ENCODE results near the gene HAL.

HAL gene, protein sequence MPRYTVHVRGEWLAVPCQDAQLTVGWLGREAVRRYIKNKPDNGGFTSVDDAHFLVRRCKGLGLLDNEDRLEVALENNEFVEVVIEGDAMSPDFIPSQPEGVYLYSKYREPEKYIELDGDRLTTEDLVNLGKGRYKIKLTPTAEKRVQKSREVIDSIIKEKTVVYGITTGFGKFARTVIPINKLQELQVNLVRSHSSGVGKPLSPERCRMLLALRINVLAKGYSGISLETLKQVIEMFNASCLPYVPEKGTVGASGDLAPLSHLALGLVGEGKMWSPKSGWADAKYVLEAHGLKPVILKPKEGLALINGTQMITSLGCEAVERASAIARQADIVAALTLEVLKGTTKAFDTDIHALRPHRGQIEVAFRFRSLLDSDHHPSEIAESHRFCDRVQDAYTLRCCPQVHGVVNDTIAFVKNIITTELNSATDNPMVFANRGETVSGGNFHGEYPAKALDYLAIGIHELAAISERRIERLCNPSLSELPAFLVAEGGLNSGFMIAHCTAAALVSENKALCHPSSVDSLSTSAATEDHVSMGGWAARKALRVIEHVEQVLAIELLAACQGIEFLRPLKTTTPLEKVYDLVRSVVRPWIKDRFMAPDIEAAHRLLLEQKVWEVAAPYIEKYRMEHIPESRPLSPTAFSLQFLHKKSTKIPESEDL

DNA sequence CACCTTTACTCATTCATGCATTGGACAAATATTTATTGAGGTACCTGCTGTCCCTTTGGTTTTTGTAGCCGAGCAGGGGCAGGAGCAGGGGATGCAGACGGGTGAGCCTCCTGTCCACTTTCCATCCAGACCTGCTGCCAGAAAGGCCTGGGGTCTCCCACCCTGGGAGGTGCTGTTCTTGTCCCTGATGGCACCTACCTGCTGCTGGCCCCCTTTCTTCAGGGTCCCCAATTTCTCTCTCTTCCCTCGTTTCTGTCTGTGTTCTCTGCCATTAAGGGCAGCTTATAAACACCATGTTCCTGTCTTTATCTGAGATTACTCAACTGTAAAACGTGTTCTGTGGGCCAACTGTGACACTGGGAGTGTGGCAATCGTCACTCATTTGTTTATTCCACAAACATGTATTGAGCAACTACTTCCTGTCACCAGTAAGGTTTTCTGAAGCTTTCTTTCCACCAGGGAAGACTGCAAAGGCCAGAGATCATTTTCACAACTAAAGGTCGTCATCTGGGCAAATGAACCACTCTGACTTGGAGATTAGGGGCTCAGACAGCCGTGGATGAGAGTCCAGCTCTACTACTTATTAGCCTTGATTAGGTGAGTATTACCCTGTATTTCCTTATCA, at the start of gene HAL:
Gene HAL (minus strand): TSS at position 311 of the 625 bp plus-strand sequence. CDS start 434 bp downstream, outside the sequence.
- Histone ChIP-seq H3K4me1 (ENCODE audit: insufficient read depth, insufficient read length) (no peaks in the 10 kb centered on the region), H3K9ac (ENCODE audit: insufficient read length, low read depth) (no peak within 1 kb of the TSS), H3K36me3 (ENCODE audit: insufficient read depth, insufficient read length, low read length) (peaks cover 9% of the 10 kb centered on the region), H3K4me3 (ENCODE audit: insufficient read length, low read depth) (no peak within 1 kb of the TSS), H3K27me3 (ENCODE audit: insufficient read depth, insufficient read length) (no peaks in the 10 kb centered on the region), H3K9me3 (ENCODE audit: insufficient read depth, low read length) (no peaks in the 10 kb centered on the region)
- no peak for TF ChIP-seq YY1 (IDR thresholded peaks at IDR 0.05; ENCODE audit: insufficient read depth, insufficient read length)
- TF ChIP-seq SUZ12 (IDR thresholded peaks at IDR 0.05; ENCODE audit: extremely low read depth, insufficient read depth, insufficient read length) = no peak
- no peak for TF ChIP-seq ZNF274 (IDR thresholded peaks at IDR 0.05; ENCODE audit: low read depth, low read length)
- DNase-seq (ENCODE audit: low read depth, low spot score) = no peak

DNA sequence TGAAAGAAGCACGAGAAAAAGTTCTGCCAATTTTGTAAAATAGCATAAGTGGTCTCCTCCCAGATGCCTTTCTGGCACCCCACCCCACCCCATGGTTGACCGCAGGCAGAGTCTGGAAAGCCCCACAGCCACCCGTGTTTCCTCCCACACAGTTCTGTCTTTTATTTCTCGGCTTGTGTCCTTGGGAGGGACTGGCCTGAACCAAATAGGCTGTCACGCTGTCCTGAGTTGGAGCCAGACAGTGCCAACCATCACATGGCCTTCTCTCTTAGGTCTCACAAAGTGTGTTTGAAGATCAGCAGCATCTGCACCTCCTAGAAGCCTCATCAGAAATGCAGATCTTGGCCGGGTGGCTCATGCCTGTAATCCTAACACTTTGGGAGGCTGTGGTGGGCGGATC, 49.4 kb upstream of the HAL start:
- Histone ChIP-seq H3K4me1 (ENCODE audit: insufficient read depth, insufficient read length) (no peaks in the 10 kb centered on the region), H3K36me3 (ENCODE audit: insufficient read depth, insufficient read length, low read length) (no peaks in the 10 kb centered on the region), H3K9me3 (ENCODE audit: insufficient read depth, low read length) (no peaks in the 10 kb centered on the region), H3K27me3 (ENCODE audit: insufficient read depth, insufficient read length) (no peaks in the 10 kb centered on the region), H3K9ac (ENCODE audit: insufficient read length, low read depth) (no peak overlapping the region), H3K4me3 (ENCODE audit: insufficient read length, low read depth) (no peak overlapping the region)
- TF ChIP-seq SUZ12 (IDR thresholded peaks at IDR 0.05; ENCODE audit: extremely low read depth, insufficient read depth, insufficient read length) = no peak
- TF ChIP-seq YY1 (IDR thresholded peaks at IDR 0.05; ENCODE audit: insufficient read depth, insufficient read length) = no peak
- no peak for TF ChIP-seq ZNF274 (IDR thresholded peaks at IDR 0.05; ENCODE audit: low read depth, low read length)
- no peak for DNase-seq (ENCODE audit: low read depth, low spot score)

DNA sequence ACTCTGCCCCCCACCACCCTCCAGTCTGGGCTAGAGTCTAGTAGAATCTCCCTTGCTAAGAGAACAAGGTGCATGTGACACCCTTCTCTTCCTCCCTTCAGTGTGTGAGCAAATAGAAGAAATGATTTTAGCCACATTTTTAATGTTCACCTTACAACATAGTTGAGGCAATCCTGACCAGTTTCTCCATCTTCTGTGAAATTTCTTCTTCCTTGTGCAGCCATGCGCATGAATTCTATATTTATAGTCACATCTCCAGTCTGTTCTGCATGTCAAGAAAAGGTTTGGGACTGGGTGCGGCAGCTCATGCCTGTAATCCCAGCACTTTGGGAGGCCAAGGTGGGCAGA, 48.8 kb upstream of the HAL start:
- H3K9ac ChIP-seq (ENCODE audit: insufficient read length, low read depth) = no peak overlapping the region
- H3K27me3 ChIP-seq (ENCODE audit: insufficient read depth, insufficient read length) = no peaks in the 10 kb centered on the region
- H3K4me1 ChIP-seq (ENCODE audit: insufficient read depth, insufficient read length) = no peaks in the 10 kb centered on the region
- DNase-seq (ENCODE audit: low read depth, low spot score) = no peak
- no peaks in the 10 kb centered on the region for H3K9me3 ChIP-seq (ENCODE audit: insufficient read depth, low read length)
- TF ChIP-seq ZNF274 (IDR thresholded peaks at IDR 0.05; ENCODE audit: low read depth, low read length) = no peak
- TF ChIP-seq SUZ12 (IDR thresholded peaks at IDR 0.05; ENCODE audit: extremely low read depth, insufficient read depth, insufficient read length) = no peak
- TF ChIP-seq YY1 (IDR thresholded peaks at IDR 0.05; ENCODE audit: insufficient read depth, insufficient read length) = no peak
- no peak overlapping the region for H3K4me3 ChIP-seq (ENCODE audit: insufficient read length, low read depth)
- no peaks in the 10 kb centered on the region for H3K36me3 ChIP-seq (ENCODE audit: insufficient read depth, insufficient read length, low read length)

DNA sequence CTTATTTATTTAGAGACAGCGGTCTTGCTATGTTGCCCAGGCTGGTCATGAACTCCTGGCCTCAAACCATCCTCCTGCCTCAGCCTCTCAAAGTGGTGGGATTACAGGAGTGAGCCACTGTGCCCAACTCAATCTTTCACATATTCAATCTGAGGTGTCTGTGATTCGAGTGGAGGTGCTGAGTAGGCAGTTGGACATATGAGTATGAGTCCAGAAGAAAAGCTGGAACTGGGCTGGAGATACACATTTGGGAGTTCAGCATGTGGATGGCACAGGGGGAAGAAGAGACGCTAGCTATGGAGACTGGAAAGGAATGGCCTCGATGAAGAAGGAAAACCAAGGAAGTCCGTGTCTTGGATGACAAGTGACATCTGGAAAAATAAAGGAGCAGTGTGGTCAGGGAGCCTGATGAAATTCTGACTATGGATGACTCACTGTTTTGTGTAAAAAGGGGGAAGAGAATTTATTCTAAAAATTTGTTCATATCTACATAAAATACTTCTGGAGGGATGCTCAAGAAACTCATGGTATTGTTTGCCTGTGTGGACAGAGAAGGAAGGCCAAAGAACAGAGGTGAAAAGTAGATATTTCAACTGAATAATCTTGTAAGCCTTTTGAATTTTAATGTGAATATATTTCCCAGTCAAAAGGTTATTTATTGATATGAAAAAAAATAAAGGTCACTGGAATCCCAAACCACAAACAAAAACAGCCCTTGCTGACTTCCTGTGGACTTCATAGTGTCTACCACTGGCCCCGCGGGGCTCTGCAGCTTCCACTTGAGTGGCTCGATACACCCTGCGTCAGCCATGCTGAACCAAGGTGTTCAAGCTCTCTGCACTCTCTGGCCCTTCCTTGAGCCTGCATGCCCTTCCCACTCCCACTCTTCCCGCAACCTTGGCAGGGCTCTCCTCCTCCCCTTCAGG, 48.1 kb upstream of the HAL start:
- H3K4me3 ChIP-seq (ENCODE audit: insufficient read length, low read depth) = no peak overlapping the region
- H3K9me3 ChIP-seq (ENCODE audit: insufficient read depth, low read length) = no peaks in the 10 kb centered on the region
- TF ChIP-seq YY1 (IDR thresholded peaks at IDR 0.05; ENCODE audit: insufficient read depth, insufficient read length) (no peak), ZNF274 (IDR thresholded peaks at IDR 0.05; ENCODE audit: low read depth, low read length) (no peak), SUZ12 (IDR thresholded peaks at IDR 0.05; ENCODE audit: extremely low read depth, insufficient read depth, insufficient read length) (no peak)
- H3K4me1 ChIP-seq (ENCODE audit: insufficient read depth, insufficient read length) = no peaks in the 10 kb centered on the region
- no peak overlapping the region for H3K9ac ChIP-seq (ENCODE audit: insufficient read length, low read depth)
- no peak for DNase-seq (ENCODE audit: low read depth, low spot score)
- no peaks in the 10 kb centered on the region for H3K27me3 ChIP-seq (ENCODE audit: insufficient read depth, insufficient read length)
- no peaks in the 10 kb centered on the region for H3K36me3 ChIP-seq (ENCODE audit: insufficient read depth, insufficient read length, low read length)

DNA sequence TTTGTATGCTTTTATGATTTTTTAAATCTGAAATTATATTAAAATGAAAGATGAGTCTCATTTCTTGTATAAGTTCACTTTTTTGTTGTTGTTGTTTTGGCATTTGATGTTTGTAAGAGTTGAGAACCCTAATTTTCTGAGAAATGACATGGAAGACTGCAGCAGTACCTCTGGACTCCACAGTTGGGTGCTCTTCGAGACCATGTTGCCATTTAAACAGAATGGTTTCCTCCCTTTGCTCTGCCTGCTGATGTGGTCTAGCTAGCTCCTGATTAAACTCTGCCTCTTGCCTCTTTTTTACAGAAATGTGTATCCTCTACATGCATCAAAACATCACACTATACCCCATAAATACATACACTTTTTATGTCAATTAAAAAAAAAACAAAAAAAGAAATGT, 45.0 kb upstream of the HAL start:
- Histone ChIP-seq H3K4me3 (ENCODE audit: insufficient read length, low read depth) (no peak overlapping the region), H3K9me3 (ENCODE audit: insufficient read depth, low read length) (no peaks in the 10 kb centered on the region), H3K4me1 (ENCODE audit: insufficient read depth, insufficient read length) (no peaks in the 10 kb centered on the region), H3K36me3 (ENCODE audit: insufficient read depth, insufficient read length, low read length) (no peaks in the 10 kb centered on the region), H3K9ac (ENCODE audit: insufficient read length, low read depth) (no peak overlapping the region), H3K27me3 (ENCODE audit: insufficient read depth, insufficient read length) (no peaks in the 10 kb centered on the region)
- no peak for DNase-seq (ENCODE audit: low read depth, low spot score)
- TF ChIP-seq ZNF274 (IDR thresholded peaks at IDR 0.05; ENCODE audit: low read depth, low read length) = no peak
- no peak for TF ChIP-seq SUZ12 (IDR thresholded peaks at IDR 0.05; ENCODE audit: extremely low read depth, insufficient read depth, insufficient read length)
- no peak for TF ChIP-seq YY1 (IDR thresholded peaks at IDR 0.05; ENCODE audit: insufficient read depth, insufficient read length)

DNA sequence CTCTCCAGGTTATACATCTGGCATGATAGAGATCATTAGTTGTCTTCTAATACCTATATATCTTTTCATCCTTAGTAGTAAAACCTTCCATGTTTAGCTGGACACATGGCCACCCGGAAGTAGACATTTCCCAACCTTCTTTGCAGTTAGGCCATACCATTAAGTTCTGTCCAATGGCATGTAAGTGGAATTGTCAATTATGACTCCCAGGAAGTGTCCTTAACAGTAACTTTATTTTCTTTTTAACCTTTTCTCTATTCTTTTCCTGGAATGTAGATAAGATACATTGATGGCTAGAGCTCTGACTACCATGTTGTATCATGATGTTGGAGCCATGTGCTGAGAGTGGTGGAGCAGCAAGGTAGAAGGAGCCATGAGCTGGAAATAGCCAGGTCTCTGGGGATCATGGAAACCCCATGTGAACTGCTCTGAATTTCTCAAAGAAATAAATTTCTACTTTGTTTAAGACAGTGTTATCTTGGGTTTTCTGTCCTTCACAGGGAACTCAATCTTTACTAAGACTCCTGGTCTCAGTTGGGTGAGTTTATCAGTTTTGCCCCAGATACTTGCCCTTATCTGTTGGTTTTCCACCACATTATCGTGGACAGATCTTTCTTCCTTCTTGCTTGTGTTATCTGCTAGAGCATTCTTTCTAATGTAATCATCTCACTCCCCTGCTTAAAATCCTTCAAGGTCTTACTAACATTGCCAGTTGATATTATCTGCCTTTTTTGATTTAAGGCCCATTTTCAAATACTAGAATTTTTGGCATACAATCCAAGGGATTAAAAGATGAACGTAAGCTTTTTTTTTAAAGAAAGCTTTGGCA, 44.4 kb upstream of the HAL start:
- Histone ChIP-seq H3K27me3 (ENCODE audit: insufficient read depth, insufficient read length) (no peaks in the 10 kb centered on the region), H3K9me3 (ENCODE audit: insufficient read depth, low read length) (no peaks in the 10 kb centered on the region), H3K36me3 (ENCODE audit: insufficient read depth, insufficient read length, low read length) (no peaks in the 10 kb centered on the region), H3K4me1 (ENCODE audit: insufficient read depth, insufficient read length) (no peaks in the 10 kb centered on the region), H3K4me3 (ENCODE audit: insufficient read length, low read depth) (no peak overlapping the region), H3K9ac (ENCODE audit: insufficient read length, low read depth) (no peak overlapping the region)
- no peak for TF ChIP-seq ZNF274 (IDR thresholded peaks at IDR 0.05; ENCODE audit: low read depth, low read length)
- no peak for TF ChIP-seq YY1 (IDR thresholded peaks at IDR 0.05; ENCODE audit: insufficient read depth, insufficient read length)
- no peak for TF ChIP-seq SUZ12 (IDR thresholded peaks at IDR 0.05; ENCODE audit: extremely low read depth, insufficient read depth, insufficient read length)
- no peak for DNase-seq (ENCODE audit: low read depth, low spot score)
